Neural progenitor cell (in vitro differentiated cells): ENCODE data around the gene NSD1.

Experiments
- CTCF ChIP-seq: fragments of 200-600 bp; sonication (generic); IDR thresholded peaks from 2 replicates; pipeline ENCODE4 v1.5.1; 2017; ENCODE audit warnings: antibody characterized with exemption, mild to moderate bottlenecking
- EZH2 ChIP-seq: fragments of 200-600 bp; sonication (generic); IDR thresholded peaks from 2 replicates; pipeline ENCODE4 v1.6.1; 2017; ENCODE audit warnings: antibody characterized with exemption, mild to moderate bottlenecking, moderate library complexity
- EZH2phosphoT487 ChIP-seq: fragments of 200-600 bp; sonication (generic); IDR thresholded peaks from 2 replicates; pipeline ENCODE4 v1.6.1; 2017; ENCODE audit warnings: antibody characterized with exemption

GRCh38 chr5:177116631-177117373 is 16.8 kb upstream of the NSD1 start:
- TF ChIP-seq CTCF, result no peak
- no peak for TF ChIP-seq EZH2
- TF ChIP-seq EZH2phosphoT487, result no peak
